Large intestine (tissue), 3 donors: ENCODE data around the gene COQ8B. TPM values are rescaled to one million over a fixed set of nuclear protein-coding genes. Genes with fewer than 3 reads are reported as not detected.
"Not testable (repeated sequence)": the region's sequence is repeated elsewhere in the genome, so short reads cannot be mapped to it uniquely, and the experiment has no call there.

Source experiments
- DNase-seq, 2 donors: peaks; one replicate each; pipeline versions ENCODE4 v3.0.0 to v3.0.0-alpha.2; 2013
- H3K27ac ChIP-seq: one replicate; pipeline ENCODE4 v1.5.1; 2013; ENCODE audit warnings: low read length
- H3K27me3 ChIP-seq: 2 replicates; pipeline ENCODE4 v1.6.1; 2013; ENCODE audit warnings: low read length; ENCODE audit not compliant: control insufficient read depth, insufficient read depth
- H3K36me3 ChIP-seq: 2 replicates; pipeline ENCODE4 v1.6.1; 2013; ENCODE audit warnings: low read length; ENCODE audit not compliant: control insufficient read depth, insufficient read depth
- H3K4me1 ChIP-seq: one replicate; pipeline ENCODE4 v1.6.1; 2013; ENCODE audit warnings: low read length; ENCODE audit not compliant: control insufficient read depth, insufficient read depth
- H3K4me3 ChIP-seq: one replicate; pipeline ENCODE4 v1.5.1; 2013; ENCODE audit warnings: low read length
- H3K9me3 ChIP-seq: one replicate; pipeline ENCODE4 v1.6.1; 2013; ENCODE audit warnings: mild to moderate bottlenecking, low read depth, low read length, moderate library complexity; ENCODE audit not compliant: control insufficient read depth
- WGBS: methylation state at CpG from one replicate; pipeline ENCODE4 v1.1.5; 2013; ENCODE audit warnings: low lambda C conversion rate; ENCODE audit not compliant: insufficient coverage; 5-methylcytosine and 5-hydroxymethylcytosine counted together
- polyA plus RNA-seq: library from polyadenylated mRNA; unstranded; fragments of 120-200 nt; gene quantifications from one replicate; pipeline ENCODE4 v1.2.1, GENCODE V29; 2013

The COQ8B gene
- polyA plus RNA-seq, 1 donor, result 35.7 TPM

- Histone ChIP-seq H3K27me3 (no peaks in the 10 kb centered on the region), H3K4me1 (peaks cover 4% of the 10 kb centered on the region), H3K4me3 (no peak overlapping the region), H3K9me3 (no peaks in the 10 kb centered on the region), H3K27ac (no peak overlapping the region), H3K36me3 (no peaks in the 10 kb centered on the region)
- no peak for DNase-seq
- no CpG with 5 or more reads among the region's 8 CpGs for WGBS
These were observed 58.7 kb downstream of the COQ8B start for GRCh38 chr19:40658031-40658430.

GRCh38 chr19:40655684-40656083, 61.0 kb downstream of the COQ8B start:
- H3K9me3 ChIP-seq, H3K4me3 ChIP-seq, DNase-seq, H3K36me3 ChIP-seq, H3K27me3 ChIP-seq, H3K27ac ChIP-seq, H3K4me1 ChIP-seq: not testable (repeated sequence)
- no CpG with 5 or more reads among the region's 7 CpGs for WGBS

GRCh38 chr19:40652303-40652702, 64.4 kb downstream of the COQ8B start:
- not testable (repeated sequence) for H3K36me3 ChIP-seq, H3K27ac ChIP-seq, H3K4me1 ChIP-seq, H3K27me3 ChIP-seq, H3K9me3 ChIP-seq, H3K4me3 ChIP-seq, DNase-seq
- no CpG with 5 or more reads among the region's 11 CpGs for WGBS

- H3K27ac ChIP-seq, result no peak overlapping the region
- H3K36me3 ChIP-seq, result no peaks in the 10 kb centered on the region
- DNase-seq, result no peak
- WGBS, result no CpG with 5 or more reads among the region's 8 CpGs
- H3K4me1 ChIP-seq, result peaks cover 2% of the 10 kb centered on the region
- no peak overlapping the region for H3K4me3 ChIP-seq
- no peaks in the 10 kb centered on the region for H3K27me3 ChIP-seq
- no peaks in the 10 kb centered on the region for H3K9me3 ChIP-seq
These were observed 65.9 kb downstream of the COQ8B start for GRCh38 chr19:40650749-40651305.

DNA sequence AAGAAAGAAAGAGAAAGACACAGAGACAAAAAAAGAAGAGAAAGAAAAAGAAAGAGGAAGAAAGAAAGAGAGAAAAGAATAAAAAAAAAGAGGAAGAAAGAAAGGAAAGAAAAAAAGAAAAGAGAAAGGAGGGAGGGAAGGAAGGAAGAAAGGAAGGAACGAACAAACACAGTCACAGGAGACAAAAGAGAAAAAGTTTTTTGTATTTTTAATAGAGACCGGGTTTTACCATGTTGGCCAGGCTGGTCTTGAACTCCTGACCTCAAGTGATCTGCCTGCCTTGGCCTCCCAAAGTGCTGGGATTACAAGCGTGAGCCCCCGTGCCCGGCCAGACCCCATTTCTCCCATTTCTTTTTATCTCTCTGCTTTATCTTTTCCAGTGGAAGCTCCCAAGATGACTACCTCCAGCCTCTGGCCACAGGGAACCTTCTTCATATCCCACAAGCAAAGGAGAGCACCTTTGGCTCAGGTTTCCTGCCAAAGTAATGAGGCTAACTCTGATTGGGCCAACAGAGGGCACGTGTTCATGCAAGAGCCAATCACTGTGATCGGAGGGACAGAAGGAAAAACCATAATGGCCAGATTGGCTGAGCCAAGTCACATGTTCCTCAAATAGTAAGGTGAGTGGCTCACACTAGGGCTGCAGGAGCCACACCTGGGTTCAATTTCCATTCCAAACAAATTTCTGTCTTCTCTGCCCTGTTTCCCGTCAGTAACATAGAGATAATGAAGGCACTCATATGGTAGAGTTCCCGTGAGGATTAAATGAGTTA, 66.6 kb downstream of the COQ8B start:
- not testable (repeated sequence) for H3K27ac ChIP-seq, H3K9me3 ChIP-seq, H3K27me3 ChIP-seq, DNase-seq, H3K4me1 ChIP-seq, H3K36me3 ChIP-seq, H3K4me3 ChIP-seq
- 95% methylated on average over 2 of the region's 9 CpGs for WGBS

GRCh38 chr19:40646743-40647254, 69.9 kb downstream of the COQ8B start:
- no CpG with 5 or more reads among the region's 5 CpGs for WGBS
- no peaks in the 10 kb centered on the region for H3K36me3 ChIP-seq
- H3K4me3 ChIP-seq, result no peak overlapping the region

GRCh38 chr19:40642757-40643305, 73.9 kb downstream of the COQ8B start:
- Histone ChIP-seq H3K4me1 (peaks cover 2% of the 10 kb centered on the region), H3K27ac (no peak overlapping the region), H3K9me3 (no peaks in the 10 kb centered on the region), H3K36me3 (no peaks in the 10 kb centered on the region), H3K27me3 (no peaks in the 10 kb centered on the region), H3K4me3 (no peak overlapping the region)
- WGBS, result 60% methylated on average over 1 of the region's 8 CpGs
- DNase-seq, result no peak

More at GRCh38 chr19:40646743-40647254, 69.9 kb downstream of the COQ8B start:
- peaks cover 2% of the 10 kb centered on the region for H3K4me1 ChIP-seq
- peak overlapping the region; percentile 68 for H3K27ac ChIP-seq
- no peaks in the 10 kb centered on the region for H3K9me3 ChIP-seq
- no peak for DNase-seq
- H3K27me3 ChIP-seq, result no peaks in the 10 kb centered on the region

DNA sequence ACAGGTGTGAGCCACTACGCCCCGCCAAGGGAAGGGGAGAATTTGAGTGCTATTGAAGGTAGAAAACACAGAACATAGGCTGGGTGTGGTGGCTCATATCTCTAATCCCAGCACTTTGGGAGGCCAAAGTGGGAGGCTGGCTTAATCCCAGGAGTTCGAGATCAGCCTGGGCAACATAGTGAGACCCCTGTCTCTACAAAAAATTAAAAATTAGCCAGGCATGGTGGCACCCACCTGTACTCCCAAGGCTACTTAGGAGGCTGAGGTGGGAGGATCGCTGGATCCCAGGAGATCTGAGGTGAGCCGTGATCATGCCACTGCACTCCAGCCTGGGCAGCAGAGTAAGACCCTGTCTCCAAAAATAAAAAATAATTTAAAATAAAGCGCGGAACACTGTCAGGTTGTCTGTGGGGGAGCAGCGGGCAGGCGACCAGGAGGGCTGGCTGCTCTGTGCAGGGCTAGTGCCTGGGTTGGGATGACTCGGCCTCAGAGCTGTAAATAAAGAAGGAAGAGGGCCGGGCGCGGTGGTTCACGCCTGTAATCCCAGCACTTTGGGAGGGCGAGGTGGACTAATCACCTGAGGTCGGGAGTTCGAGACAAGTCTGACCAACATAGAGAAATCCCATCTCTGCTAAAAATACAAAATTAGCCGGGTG, 74.5 kb downstream of the COQ8B start:
- Histone ChIP-seq H3K27me3 (no peaks in the 10 kb centered on the region), H3K4me1 (peaks cover 2% of the 10 kb centered on the region), H3K9me3 (no peaks in the 10 kb centered on the region), H3K27ac (no peak overlapping the region), H3K4me3 (no peak overlapping the region), H3K36me3 (no peaks in the 10 kb centered on the region)
- WGBS, result 100% methylated on average over 2 of the region's 18 CpGs
- no peak for DNase-seq
